Measurements from ENCODE around the gene BMPER.

Gene BMPER

DNA sequence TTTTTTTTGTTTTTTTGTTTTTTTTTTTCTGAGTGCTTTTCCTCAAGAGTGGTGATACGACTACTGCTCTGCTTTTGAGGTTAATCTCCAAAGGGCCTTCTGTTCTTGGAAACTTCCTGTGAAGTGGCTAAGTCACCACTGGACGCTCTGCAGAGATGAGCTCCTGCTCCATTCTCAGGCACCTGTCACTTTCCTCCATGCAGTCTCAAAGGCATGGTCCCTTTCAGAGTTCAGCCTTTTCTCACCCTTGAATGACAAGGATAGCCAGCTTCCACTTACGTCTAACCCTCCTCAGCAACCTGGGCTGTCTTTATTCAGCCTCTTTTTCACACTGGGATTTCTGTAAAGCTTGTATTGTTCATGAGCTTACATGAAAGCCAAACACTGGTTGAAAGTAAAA, 65.8 kb downstream of the BMPER start:
- DNase-seq: no peak

DNA sequence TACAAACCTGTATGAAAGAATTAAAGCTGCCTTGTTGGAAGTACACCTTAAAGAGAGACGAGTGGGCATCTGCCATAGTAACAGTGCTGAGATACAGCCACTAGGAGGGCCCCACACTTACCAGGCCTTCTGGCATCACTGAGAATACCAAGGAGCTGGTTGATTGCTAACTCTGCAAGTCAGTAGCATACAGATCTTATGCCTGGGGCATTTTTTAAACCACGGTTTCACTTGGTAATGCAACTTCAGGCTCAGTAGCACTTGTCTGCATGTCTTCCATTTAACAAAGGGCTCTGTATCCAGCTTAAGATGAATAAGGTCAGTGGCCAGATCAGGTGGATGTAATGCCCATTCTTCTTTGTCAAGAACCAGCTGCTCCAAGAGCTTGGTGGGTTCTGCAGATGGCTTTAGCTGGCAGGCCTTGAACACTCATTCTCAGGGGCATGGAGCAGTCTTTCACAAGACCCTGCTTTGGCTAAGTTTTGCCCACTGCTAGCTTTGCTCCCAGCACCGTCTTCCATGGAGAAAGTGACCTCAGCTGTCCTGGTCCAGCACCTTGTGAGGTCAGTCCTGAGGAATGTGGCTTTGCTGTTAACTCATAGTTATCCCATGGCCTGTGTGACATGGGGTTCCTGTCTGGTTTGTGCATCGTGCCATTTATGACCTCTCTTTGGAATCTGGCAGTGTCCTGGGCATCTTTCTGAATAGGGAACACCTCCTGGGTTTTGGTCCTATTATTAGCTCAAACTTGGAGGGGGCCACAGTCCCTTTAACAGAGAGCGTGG, 68.1 kb downstream of the BMPER start:
- no peak for DNase-seq

DNA sequence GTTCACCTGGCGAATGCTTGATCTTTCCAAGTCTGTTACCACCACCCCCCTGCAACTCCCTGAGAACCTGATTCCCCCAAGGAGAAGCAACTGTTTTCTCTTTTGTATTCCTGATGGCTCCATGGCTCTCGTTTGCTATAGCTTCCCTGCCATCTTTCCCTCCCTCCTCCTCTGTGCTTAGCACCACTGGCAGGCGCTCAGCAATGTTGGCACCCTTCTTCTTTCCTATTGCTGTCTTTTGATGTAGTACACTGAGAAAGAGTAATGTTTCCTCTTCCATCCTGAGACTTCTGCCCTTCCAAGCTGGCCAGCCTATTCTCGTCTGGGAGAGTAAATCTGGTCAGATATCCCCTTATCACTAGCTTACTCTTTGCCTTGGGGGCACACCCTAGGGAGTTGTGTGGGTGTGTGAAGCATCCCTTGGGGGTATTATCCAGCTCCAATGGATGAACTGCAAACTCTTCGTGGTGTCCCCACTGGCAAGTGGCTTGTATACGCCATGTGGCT, 74.0 kb downstream of the BMPER start:
- no peak for DNase-seq

DNA sequence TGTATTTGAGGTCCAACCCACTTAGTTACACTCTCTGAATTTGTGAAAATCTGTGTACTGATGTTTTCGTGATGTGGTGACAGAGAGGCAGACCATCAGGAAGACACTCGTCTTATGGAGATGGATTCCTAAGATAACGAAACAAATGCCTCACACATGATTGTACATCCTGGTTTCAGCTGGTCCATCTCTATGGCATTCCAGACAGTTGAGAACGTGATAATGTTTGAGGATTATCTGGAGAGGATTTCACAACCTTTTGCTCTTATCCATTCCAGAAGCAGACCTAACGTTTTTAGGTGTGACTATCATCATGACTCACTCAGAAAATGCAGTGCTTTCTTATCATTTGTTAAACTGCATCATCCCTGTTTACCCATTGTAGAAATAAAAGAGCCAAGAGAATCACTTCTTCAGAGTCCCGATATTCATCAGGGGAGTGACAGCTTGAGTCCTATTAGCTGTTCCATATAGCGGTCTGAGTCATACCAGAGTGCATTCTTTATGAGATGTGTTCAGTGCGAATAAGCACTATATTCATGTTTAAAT, 74.5 kb downstream of the BMPER start:
- no peak for DNase-seq

DNA sequence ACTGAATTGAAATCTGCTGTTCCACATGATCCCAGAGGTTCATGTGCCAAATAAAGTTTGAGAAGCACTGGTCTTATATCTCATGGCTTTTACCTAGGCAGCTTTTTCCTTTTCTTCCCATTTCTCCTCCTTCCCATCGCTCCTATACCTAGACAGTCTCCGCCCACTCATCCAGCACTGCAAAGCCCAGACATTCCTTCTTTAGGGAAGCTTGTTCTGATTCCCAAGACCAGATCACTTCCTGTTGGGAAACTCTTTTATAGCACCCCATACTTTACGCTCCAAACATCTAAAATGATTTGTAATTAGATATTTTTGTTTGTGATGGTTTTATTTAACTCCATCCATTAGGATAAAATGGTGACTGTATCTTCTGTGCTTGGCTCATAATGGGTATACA, 75.9 kb downstream of the BMPER start:
- no peak for DNase-seq

DNA sequence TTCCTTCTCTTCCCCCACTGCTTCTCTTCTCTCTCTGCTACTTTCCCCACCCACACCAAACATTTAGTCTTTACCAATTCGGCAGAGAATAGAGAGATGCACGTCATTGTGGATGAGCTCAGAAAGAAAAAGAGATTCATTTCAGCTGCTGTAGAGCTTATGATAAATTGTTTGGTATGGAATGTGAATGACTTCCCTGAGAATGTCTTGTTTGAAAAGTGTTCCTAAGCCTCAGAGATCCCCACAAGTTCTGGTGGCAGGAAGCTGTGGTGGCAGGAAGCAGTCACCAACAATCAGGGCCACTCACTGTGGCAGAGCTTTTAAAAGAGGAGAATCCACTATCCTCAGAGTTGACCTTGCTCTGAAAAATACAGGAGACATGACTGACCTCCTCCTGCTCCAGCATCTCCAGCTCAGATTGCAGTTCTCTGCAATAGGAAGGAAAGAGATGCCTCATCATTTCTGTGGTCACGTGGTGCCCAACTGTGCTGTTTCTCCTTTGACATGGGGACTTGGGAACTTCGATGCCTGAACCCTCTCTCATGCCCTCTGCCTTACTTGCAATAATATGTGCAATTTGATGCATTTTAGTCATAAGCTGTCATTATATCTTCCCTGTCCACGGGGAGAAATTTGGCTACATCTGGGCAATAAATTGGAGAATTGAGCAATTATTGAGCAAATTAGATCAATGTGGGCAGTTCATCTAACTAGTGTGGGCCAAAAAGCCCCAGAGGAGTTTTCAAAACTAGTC, 76.5 kb downstream of the BMPER start:
- no peak for DNase-seq

DNA sequence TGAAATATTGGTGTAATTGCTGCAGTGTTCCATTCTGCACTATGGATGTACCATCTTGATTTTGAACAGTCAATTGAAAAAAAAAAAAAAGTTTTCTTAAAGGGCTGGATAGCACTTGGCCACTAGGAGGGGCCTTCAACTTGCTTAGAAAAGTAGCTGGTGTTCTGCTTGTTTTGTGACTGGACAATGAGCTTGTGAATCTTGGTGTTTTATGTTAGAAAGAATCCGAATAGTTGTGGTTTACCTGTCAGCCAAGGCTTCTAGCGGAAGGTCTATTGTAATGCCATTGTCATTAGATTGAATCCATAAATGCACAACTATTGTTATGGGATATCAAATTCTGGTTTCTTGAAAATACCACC, 77.1 kb downstream of the BMPER start:
- DNase-seq: no peak

DNA sequence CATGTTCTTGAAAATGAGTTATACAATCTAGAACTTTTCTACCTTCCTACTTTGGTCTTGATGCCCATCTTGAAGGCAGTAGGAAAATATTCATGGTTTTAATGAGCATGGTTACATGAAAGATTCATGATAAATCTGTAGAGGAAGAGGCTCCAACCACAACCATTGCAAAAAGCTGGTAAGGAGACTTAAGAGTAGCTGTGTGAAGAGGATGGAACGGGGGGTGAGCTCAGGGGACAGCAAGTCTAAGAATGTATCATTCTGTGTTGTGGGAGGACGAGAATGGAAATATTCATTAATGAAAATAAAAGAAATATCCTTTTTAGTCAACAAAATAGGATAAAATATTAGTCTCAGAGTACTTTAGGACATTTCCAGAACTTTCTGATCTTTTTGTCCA, 81.1 kb downstream of the BMPER start:
- no peak for DNase-seq

DNA sequence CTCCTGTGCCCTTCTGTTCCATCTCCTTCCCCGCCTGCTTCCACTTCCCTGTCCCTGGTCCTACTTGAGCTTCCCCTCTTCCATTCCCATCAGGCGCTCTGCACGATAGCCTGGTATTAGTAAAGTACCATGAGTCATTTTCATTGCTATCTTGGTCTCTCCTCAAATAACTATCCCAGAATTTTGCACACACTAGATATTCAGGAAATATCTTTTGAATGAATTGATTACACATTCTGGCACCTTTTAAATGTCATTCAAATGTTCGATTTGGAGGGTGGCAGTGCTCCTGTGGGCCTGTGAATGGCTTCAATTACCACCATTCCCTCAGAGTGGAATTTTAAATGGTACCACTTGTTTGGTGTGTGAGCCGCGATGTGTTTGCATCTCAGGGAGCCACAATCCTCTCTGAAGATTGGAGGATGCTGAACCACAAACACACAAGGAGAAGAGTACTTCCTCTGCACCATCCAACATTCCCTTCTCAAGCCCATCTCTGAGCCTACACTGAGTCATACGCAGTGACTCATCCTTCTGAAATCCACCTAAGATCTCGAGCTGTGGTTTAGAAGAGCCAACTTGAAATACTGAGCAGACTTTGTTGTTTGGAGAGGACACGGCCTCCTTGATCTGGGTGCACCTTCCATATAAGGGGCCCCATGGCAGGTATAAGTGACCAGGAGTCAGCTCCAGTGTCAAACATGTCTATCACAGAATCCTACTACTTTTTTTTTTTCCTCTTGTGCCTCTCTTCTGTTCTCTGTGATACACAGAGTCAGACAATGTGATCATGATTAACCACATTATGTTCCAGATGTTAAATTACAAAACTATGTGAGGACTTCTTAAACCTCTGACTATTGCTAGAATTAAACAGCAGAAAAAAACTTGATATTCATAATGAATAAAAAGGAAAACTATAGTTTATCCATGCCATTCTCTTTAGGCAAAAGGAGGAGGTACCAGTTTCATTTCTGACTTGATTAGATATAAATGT, 81.9 kb downstream of the BMPER start:
- DNase-seq: no peak

DNA sequence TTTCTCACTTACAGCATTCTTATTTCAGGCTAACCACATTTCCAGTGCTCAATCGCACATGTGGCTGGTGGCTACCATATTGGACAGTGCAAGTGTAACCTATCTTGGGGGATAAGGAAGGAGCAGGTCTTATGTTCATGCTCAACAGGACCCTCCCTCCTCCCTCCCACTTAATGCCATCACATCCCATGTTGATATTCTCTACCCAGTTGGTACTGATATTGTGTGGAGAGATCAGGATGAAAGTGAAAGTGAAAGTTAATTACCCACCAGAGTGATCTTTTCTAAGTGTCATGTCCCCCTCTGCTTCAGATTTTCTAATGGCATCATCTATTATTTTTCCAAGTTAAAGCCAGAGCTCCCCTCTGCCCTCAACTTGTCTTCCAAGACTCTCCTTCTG, 91.6 kb downstream of the BMPER start:
- DNase-seq: no peak

DNA sequence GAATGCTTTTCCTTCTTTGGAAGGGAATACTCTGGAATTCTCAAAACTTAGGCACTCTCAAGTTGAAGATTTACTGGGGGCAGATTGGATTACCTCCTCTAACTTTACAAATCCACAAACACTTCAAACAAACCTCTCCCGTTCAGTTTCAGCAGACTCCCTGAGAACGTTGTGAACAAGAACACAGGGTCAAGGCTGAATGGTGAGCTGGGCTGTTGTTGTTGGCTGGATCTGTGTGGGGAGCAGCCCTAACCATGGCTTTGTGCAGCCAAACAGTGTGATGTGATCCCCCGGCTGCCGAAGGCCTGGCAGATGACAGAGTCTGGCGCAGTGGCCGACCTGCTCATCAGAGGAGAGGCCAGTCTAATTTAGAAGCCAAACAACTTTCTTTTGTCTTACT, 93.1 kb downstream of the BMPER start:
- DNase-seq: no peak

DNA sequence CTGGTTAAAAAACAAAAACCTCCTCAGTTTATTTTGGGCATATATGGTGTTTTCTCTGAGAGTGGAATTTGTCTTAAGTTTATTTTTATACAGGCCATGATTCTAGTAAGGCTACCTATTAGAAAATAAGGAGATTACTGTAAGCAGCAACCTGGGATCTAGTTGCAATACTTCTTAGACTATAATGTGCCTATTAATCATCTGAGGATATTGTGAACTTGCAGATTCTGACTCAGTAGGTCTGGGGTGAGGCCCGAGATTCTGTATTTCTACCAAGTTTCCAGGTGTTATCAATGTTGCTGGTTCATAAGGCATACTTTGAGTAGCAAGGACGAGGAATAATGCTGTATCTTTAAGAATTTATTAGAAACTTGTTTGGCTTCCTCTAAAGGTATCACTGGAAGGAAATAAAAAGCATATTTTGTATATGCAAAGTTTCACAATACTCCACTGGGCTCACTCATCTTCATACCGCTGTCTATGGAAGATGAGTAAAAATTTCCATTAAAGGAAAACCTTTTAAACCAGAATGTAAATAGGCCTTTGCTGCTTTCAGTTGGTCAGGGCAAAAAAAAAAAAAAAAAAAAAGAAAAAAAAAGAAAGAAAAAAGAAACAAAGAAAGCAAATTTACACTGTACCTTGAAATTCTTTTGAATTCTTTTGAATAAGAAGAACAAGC, 105.8 kb downstream of the BMPER start:
- DNase-seq: no peak

DNA sequence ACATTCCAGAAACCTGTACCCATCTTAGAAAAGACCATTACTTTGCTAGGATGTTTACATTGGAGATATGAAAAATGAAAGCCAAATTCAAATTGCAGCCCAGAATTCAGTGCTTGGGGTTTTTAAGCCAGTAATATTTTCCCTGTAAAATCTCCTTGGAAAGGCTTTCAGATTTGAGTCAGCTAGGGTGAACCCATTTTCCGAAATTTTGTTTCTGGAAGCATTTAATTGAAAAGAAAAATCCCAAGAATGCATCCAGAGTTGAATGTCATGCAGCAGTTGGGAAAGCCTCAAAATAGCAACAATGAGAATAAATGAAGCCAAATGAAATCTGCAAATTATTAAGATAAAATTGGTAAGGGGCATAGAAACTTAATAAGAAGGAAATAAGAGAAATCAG, 106.4 kb downstream of the BMPER start:
- no peak for DNase-seq

DNA sequence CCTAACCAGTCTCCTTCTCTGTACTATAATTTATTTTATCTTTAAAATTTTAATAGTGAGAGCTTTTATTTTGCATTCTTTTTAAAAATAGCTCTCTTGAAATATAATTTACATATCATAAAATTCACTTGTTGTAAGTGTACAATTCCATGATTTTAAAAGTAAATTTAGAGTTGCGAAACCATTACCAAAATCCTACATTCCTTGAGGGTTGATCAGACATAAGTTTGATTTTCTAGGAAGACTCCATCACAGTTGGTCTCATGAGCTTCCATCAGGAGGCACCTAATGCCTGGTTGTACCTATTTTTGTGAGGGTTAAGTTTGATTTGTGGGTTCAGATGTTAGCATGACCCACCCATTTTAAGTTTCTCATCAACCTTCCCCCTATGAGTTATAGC, 108.1 kb downstream of the BMPER start:
- no peak for DNase-seq

DNA sequence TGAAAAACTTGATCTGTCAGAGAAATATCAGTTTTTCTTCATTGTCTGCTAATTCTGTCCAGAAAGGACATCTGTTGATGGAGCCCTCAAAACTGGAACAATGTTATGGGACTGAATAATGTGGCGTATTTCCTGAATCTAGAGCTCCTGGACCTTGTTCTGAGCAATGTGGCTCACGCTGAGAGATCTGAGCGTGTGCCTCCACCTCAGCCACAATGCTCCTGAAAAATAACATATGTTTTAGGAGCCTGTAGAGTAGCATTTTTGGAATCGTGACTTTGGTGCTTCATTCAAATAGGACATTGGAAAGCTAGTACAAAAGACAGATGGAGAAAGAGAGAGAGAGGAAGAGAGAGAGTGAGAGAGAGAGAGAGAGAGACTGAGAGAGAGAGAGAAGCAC, 110.3 kb downstream of the BMPER start:
- DNase-seq: no peak

DNA sequence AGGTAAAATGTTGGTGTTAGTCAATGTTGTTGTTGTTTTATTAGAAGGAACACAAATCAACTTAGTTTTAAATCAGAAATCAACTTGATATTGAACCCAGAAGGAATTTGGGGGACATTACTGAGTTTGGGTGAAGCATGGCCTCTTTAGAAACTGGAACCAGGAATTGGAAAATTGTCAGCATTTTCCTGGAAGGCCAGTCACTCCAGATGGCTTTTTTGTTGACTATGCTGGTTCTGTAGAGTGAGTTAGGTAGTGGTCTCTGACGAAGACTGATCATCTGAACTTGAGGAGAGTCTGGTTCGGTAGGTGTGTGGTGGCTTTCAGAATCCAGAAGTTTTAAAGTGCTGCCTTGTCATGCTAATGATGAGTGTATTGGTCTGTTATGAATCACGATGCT, 111.5 kb downstream of the BMPER start:
- no peak for DNase-seq

DNA sequence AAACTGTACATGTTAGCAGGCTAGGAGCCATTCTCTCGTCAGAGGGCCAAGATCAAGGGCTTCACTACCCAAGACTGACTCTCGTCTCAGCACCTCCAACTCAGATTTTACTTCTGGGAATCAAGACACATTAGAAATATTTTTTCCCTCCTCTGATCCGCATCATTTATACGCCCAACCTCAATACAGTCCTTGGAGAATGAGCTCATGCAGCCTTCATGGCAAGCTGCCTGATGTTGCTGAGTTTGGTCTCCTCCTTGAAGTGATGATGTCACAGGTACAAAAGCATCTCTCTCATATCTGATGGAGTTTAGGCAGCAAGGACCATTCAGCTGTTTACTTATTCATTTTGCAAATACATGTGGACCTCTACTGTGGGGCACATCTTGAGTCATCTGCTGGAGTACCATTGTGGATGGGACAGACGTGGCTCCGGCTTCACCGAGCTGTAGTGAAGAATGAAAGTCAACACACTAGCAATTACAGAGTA, 114.0 kb downstream of the BMPER start:
- no peak for DNase-seq

DNA sequence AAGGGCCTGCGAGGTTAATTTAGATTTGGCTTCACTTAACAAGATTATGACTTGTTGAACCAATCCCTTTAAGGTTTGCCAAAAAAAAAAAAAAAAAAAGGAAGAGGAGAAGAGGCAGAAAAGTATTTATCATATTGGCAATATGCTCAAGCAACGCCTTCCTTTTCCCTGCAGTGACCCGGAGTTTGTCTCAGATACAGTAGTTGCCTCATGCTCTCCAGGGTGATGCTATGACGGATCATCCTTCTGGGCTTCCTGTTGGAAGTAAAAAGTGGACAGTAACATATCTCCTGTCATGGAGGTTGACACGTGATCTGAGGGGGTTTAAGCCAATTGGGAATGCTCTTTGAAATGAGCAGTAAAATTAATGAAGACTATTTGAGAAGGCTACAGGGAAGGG, 117.3 kb downstream of the BMPER start:
- DNase-seq: no peak

DNA sequence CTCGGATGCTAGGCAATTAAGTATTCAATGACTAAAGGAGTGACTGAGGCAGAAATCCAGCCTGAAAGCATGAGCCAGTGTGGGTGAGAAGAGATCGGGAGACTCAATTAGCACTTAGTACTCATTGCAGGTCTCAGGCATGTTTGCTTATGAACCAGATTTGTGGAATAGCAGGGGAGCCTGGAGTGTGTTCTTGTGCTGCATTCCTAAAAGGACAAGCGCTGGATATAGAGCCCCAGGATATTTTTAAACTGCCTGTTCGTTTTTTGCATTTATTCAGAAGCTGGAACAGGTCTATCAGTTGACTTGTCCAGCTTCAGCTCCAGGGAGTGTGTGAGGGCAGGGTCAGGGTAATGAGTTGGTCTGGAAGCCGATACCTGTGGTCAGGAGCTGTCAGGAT, 120.3 kb downstream of the BMPER start:
- DNase-seq: no peak

DNA sequence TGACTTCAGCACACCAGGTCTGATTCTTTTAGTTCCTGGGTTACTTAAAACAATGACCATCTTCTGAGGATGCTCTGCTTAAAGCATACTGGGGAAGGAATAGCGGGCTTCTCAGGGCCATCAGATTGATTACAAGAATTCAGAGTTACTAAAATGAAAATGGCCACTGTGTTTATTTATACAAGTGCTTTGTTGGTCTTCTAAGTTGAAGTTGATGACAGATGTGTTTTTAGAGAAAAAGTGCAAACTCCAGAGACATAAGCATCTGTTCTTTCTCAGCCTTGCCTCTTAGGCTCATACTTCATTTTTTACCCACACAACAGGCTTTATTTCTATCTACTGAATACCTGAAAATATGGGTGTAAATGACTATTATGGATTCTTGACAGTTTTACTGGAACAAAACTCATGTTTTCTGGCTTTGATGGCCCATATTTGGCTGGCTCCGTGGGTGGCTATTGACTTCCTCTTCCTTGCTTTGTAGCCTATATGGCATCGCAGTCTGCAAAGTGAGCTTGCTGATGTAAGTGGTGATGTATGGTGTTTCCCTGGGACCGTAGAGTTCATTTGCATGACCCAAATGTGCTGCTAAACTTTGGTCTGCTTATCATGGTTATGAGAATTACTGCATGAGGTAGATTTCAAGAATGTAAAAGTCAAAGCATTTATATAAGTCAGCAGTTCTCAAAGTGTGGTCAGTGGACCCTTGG, 121.3 kb downstream of the BMPER start:
- no peak for DNase-seq

DNA sequence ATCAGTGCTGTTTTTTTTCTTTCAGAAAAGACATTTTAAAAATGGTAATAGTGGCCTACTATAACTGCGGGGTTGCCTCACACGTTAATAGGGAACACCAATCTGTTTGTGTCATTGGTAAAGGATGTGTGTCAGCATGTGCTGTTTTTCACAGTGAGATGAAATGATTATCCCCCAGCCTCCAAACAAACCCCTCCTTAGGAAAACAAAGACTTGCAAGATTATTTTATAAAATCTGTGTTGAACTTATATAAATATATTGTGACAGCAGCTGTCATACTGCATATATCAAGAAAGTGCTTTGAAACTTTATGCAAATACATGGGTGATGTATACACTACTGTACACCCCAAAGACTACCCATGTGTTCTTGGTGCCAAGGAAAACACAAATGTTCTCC, 125.8 kb downstream of the BMPER start:
- no peak for DNase-seq

DNA sequence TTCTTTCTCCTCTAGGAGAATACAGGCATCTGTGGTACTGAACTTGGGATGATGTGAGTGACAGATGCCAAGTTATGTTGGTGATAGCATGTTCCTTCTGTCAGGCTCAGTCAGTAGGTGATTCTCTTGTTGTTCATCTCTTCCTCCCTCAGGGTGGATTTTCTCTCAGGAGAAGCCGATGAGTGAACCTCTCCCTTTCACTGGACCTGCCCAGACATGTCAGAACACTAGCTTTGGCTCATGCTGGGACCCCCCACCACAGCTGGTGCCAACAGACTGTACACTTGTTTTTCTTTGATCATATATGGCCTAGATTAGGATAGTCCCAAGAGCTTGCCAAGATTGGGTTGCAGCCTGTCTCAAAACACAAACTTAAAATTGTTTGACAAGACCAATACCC, 129.4 kb downstream of the BMPER start:
- no peak for DNase-seq
